Esophagus mucosa (tissue), 1 donor: Measurements from ENCODE around the gene PDE6B. TPM values are rescaled to one million over a fixed set of nuclear protein-coding genes. Genes with fewer than 3 reads are reported as not detected.
"Not testable (repeated sequence)": the region's sequence is repeated elsewhere in the genome, so short reads cannot be mapped to it uniquely, and the experiment has no call there.

Experiments used
- ATAC-seq: fragments of 200-7000 bp; cut with Tn5 transposase; one replicate; pipeline ENCODE4 v1.9.1; 2020
- total RNA-seq: library from RNA; stranded (reverse); gene quantifications from one replicate; pipeline ENCODE4 v1.2.4, GENCODE V29; 2023
- donor health status: DM: yes; HTN: yes; CAD: no.

Gene PDE6B
- total RNA-seq, 1 donor from 2014 or later: 0.88 TPM

DNA sequence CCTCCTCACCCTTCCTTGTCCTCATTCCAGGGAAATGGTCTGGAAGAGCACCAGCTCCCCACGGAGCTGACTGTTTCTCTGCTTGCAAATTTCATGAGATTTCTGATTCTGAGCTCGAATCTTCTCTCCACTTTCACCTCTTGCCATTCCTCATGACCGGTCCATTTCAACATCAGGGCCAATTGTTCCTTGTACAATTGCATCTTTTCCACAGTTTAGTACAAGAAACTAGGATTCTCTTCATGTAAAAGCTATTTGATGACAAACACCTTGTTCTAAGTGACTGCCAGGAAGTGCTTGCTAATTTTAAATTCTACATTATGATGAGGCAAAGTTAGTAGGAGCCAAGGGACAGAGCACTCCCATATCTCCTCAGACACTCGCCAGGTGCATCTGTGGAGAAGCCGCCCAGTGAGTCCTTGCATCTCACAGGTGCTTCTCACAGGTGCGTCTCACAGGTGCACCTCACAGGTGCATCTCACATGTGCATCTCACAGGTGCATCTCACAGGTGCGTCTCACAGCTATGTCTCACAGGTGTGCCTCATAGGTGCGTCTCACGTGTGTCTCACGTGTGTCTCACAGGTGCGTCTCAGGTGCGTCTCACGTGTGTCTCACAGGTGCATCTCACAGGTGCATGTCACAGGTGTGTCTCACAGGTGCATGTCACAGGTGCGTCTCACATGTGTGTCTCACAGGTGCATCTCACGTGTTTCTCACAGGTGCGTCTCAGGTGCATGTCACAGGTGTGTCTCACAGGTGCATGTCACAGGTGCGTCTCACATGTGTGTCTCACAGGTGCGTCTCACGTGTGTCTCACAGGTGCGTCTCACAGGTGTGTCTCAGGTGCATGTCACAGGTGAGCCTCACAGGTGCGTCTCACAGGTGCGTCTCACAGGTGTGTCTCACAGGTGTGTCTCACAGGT is 3.0 kb upstream of the PDE6B start:
- no peak for ATAC-seq

DNA sequence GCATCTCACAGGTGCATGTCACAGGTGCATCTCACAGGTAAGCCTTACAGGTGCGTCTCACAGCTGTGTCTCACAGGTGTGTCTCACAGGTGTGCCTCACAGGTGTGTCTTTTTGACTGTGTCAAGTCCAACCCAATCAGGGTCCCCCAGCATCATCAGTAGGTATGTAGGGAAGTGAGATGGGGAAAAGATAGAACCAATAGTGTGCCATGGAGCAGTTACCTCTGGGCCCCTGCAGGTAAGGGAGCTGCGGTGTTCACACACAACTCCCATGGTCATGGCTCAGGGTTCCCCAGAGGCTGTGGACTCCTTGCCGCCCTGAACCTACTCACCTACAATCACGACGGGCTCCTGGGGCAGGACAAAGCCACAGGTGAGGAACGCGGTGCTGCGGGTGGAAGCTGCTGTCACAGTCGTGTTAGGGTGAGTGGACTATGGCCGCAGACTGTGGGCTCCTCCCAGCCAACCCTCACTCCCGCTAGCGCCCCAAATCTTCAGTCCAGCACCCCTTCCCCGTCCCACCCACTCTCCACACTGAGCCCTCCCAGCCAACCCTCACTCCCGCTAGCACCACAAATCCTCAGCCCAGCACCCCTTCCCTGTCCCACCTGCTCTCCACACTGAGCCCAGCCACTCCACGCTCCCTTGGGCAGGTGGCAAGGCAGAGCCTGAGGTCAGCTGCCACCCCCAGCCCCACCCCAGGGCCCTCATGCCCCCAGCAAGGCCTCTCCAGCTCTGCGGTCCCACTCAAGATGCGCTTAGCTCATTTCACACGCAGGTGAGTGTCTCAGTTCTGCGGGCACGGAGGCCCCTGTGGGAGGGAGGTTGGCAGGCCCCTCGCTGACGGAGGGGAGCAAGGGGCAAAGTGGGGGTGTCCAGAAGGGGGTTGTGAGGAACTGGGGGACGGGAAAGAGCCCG is 2.1 kb upstream of the PDE6B start:
- ATAC-seq: no peak

DNA sequence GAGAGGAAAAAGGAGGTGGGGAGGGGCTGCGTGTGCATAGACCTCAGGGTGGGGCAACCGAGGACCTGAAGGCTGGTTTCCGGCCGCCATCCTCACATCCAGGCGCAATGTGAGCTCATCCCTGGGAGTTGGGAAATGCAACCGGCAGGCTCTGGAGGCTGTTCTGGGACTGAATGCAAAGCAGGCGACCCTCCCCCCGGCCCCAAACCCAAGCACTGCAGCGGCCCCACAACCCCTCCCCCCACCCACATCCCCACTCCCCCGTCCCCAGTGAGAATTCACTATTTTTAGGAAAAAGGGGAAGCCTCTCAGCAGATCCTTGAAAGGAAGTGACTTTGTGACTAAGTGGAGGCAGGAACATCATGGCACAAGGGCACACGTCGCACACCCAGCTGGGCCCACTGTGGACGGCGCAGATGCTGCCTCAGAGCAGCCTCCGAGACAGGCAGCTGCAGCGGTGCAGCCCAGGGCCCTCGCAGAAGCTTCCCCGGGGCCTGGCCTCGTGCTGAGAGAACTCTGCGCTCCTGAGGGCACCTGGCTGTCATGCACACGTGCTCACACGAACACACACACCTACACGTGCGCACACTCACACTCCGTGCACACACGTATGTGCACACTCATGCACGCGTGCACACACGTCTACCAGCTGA is 1.3 kb upstream of the PDE6B start:
- no peak for ATAC-seq

GRCh38 chr4:625631-626161 is 323 bp downstream of the PDE6B start:
- no peak for ATAC-seq

DNA sequence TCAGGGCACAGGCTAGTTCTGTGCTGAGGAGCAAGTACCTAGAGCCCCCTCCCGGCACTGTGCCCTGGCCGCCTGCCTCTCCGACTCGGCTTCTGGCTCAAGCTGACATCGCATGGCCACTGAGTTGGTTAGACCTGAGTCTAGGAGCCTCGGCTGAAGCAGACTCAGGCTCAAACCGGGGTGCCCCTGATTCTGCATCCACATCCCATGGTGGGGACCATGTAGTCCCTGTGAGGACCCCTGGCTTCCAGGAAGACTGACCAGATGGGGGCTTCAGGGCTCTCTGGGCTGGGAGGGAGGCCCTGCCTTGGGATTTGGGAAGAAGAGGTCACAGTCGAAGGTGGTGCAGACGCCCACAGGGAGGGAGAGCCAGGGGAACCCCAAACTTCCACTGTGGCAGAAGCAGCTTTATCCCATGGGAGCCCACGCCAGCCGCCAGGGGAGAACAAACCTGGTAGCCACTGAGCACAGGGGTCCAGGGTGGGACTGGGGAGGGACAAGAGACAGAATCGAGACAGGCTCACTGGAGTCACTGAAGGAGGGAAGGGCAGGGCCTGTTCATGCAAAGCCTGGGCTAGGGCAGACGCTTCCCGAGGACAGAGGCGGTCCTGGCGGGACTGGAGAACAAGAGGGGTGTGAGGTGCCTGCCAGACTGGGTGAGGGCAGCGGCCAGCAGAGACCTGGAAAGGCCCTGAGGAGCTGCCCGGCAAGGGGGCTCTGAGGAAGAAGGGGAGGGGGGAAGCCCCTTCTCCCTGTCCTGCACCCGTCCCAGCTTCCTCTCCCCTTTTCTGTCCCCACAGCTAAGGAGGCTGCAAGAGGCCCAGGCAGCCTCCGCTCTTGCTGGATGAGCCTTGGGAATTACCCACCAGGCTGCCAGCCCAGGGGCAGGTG is 1.1 kb downstream of the PDE6B start:
- peak; percentile 5 for ATAC-seq

- no peak for ATAC-seq
These were observed 2.2 kb downstream of the PDE6B start for GRCh38 chr4:627347-628125.

- no peak for ATAC-seq
These were observed 3.0 kb downstream of the PDE6B start for GRCh38 chr4:628311-628741.

DNA sequence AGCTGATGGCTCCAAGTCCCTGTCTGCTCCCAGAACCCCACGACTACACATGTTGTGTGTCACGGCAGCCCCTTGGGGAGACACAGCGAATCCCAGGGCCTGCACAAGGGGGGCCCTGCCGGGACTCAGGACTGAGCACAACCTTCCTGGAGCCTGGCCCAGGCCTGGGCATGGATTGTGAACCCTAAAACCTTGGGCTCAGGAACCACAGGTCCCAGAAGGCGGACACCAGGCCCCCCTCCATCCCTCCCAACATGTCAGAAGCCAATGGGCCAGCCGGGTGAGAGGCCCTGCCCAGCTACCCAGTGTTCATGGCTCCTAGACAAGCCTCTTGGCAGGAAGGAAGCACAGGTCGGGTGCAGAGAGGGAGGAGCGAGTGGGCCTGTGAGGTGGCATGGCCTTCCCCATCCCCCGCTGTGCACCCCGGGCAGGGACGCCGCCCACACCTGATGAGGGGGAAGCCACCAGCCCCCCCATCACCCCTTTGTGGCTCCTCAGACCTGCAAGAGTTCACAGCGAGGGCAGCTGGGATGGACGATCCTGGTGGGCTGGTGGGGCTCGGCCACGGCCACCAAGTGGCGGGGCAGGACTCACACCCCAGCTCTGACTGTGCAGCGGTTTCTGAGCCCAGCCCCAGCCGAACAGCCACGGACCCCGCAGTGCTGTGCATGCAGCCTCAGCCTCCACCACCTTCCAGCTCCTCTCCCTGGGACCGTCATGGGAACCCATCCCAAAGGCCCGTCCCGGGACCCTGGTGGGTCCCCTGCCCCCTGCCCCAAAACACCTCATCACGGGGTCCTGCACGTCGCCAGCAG is 3.7 kb downstream of the PDE6B start:
- ATAC-seq: no peak

- no peak for ATAC-seq
These were observed 4.2 kb downstream of the PDE6B start for GRCh38 chr4:629636-629914.

- ATAC-seq: no peak
These were observed 4.7 kb downstream of the PDE6B start for GRCh38 chr4:629915-630641.

DNA sequence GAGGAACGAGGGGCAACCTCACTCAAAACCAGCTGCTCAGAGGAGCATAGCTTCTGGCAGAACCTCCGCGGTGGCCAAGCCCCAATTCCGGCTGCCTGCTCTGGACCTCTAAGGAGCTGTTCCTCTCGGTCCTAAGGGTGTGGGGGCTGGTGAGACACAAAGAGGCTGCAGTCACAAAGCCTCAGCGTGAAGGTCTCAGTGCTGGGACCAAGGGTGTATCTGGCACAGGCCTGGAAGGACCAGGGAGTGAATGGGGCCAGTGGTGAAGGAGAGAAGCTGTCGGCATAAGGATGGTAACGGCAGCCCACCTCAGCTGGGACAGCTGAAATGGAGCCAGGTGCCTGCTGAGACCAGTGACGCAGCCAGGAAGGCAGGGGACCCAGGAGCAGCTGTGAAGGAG is 5.3 kb downstream of the PDE6B start:
- ATAC-seq: no peak

- ATAC-seq: no peak
These were observed 6.9 kb downstream of the PDE6B start for GRCh38 chr4:632196-632790.

DNA sequence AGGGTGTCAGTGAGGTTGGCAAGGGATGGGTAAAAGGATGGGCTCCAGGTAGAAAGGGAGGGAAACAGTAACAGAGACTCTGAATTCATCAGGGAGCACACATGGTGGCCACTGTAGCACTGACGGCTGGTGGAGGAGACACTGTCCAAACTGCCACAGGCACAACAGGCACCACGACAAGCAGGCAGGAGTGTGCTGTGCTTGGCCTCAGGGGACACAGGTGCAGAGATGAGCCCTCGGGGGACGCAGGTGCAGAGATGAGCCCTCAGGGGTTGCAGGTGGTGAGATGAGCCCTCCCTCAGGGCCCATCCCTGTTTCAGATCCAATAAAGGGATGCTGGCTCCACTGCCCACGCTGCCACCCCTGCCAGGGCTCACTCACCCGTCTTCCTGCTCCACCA is 7.6 kb downstream of the PDE6B start:
- ATAC-seq: no peak

- no peak for ATAC-seq
These were observed 8.0 kb downstream of the PDE6B start for GRCh38 chr4:633406-633805.

DNA sequence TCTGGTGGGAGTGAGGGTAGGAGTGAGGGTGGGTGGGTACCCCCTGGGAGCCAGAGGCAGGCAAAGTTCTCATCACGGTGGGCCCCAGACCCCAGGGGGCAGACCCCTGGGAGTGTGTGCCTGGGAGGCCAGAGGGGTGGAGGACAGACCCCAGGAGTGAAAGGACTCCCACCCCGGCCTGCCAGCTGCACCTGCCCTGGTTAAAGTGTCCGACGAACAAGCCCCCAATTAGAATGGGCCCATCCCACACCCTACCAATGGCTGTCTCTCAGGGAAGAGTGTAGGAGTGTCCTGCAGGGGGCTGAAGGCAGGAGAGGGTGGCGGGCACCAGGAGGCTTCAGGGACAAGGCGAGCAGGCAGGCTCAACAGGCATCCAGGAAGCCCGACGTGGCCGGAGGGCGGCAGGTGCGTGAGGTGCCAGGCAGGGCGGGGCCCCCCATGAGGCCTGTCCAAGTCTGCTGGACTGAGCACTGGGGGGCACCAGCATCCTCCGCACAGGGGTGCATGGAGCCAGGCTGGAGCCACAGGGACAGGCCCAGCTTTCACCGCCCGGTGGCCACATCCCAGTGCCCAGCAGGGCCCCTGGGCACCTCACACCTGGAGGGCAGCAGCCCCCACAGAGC is 8.7 kb downstream of the PDE6B start:
- ATAC-seq: peak; percentile 8

GRCh38 chr4:634599-634985 is 9.2 kb downstream of the PDE6B start:
- no peak for ATAC-seq

DNA sequence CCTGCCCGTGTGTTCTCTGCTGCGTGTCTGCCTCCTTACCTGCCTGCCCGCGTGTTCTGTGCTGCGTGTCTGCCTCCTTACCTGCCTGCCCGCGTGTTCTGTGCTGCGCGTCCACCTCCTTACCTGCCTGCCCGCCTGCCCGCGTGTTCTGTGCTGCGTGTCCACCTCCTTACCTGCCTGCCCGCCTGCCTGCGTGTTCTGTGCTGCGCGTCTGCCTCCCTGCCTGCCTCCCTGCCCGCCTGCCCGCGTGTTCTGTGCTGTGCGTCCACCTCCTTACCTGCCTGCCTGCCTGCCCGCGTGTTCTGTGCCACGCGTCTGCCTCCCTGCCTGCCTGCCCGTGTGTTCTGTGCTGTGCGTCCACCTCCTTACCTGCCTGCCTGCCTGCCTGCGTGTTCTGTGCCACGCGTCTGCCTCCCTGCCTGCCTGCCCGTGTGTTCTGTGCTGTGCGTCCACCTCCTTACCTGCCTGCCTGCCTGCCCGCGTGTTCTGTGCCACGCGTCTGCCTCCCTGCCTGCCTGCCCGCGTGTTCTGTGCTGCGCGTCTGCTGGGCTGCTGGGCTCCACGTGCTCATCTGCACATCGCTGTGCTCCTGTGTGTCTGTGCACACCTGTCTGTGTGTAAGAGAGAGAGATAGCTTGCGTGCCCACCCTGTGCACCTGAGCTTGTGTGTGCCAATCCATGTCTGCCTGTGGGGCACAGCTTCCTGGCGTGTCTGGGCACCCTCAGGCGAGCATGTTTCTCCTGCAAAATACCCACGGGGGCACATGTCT is 9.9 kb downstream of the PDE6B start:
- ATAC-seq: not testable (repeated sequence)
